ENCODE data around the gene FAM118B.

GRCh38 chr11:126229858-126230540 is 18.4 kb downstream of the FAM118B start:
- TF ChIP-seq CTCF (IDR thresholded peaks at IDR 0.05) (no peak), POLR2AphosphoS5 (IDR thresholded peaks at IDR 0.05) (no peak), POLR2A (IDR thresholded peaks at IDR 0.05) (no peak), EP300 (IDR thresholded peaks at IDR 0.05) (no peak)

All from stomach (tissue), 4 donors.